Measurements from ENCODE around the gene HSPA8. TPM values are rescaled to one million over a fixed set of nuclear protein-coding genes. Genes with fewer than 3 reads are reported as not detected.
"Not testable (repeated sequence)": the region's sequence is repeated elsewhere in the genome, so short reads cannot be mapped to it uniquely, and the experiment has no call there.

HSPA8 gene
- total RNA-seq, 1 experiment from 2014 or later, result 3,375 TPM

- Histone ChIP-seq H3K36me3 (replicated peaks; ENCODE audit: control insufficient read depth, insufficient read depth, low read length) (peaks cover 36% of the 10 kb centered on the region), H3K27me3 (ENCODE audit: control insufficient read depth, insufficient read depth, low read length) (no peaks in the 10 kb centered on the region), H3K4me3 (ENCODE audit: insufficient read depth, low read depth, low read length) (peak overlapping the region; percentile 98)
- peak; percentile 96 for DNase-seq
Measured at GRCh38 chr11:123062158-123062891, 389 bp upstream of the HSPA8 start.

- DNase-seq, result no peak
- Histone ChIP-seq H3K27me3 (ENCODE audit: control insufficient read depth, insufficient read depth, low read length) (no peaks in the 10 kb centered on the region), H3K36me3 (replicated peaks; ENCODE audit: control insufficient read depth, insufficient read depth, low read length) (peaks cover 48% of the 10 kb centered on the region), H3K4me3 (ENCODE audit: insufficient read depth, low read depth, low read length) (peak overlapping the region; percentile 98)
Measured at GRCh38 chr11:123060277-123061000, 1.5 kb downstream of the HSPA8 start.

- not testable (repeated sequence) for H3K4me3 ChIP-seq (ENCODE audit: insufficient read depth, low read depth, low read length); H3K27me3 ChIP-seq (ENCODE audit: control insufficient read depth, insufficient read depth, low read length); DNase-seq
- peaks cover 48% of the 10 kb centered on the region for H3K36me3 ChIP-seq (replicated peaks; ENCODE audit: control insufficient read depth, insufficient read depth, low read length)
Measured at GRCh38 chr11:123059041-123059920, 2.7 kb downstream of the HSPA8 start.

- Histone ChIP-seq H3K36me3 (replicated peaks; ENCODE audit: control insufficient read depth, insufficient read depth, low read length) (peaks cover 48% of the 10 kb centered on the region), H3K27me3 (ENCODE audit: control insufficient read depth, insufficient read depth, low read length) (no peaks in the 10 kb centered on the region), H3K4me3 (ENCODE audit: insufficient read depth, low read depth, low read length) (no peak overlapping the region)
- DNase-seq, result no peak
Measured at GRCh38 chr11:123057661-123058305, 4.2 kb downstream of the HSPA8 start.

- peaks cover 48% of the 10 kb centered on the region for H3K36me3 ChIP-seq (replicated peaks; ENCODE audit: control insufficient read depth, insufficient read depth, low read length)
- H3K4me3 ChIP-seq (ENCODE audit: insufficient read depth, low read depth, low read length), result no peak overlapping the region
- DNase-seq, result no peak
Measured at GRCh38 chr11:123056835-123057491, 5.0 kb downstream of the HSPA8 start.

GRCh38 chr11:123055191-123055901 is 6.6 kb downstream of the HSPA8 start:
- no peak for DNase-seq
- H3K36me3 ChIP-seq (replicated peaks; ENCODE audit: control insufficient read depth, insufficient read depth, low read length), result peaks cover 41% of the 10 kb centered on the region
- no peak overlapping the region for H3K4me3 ChIP-seq (ENCODE audit: insufficient read depth, low read depth, low read length)
- no peaks in the 10 kb centered on the region for H3K27me3 ChIP-seq (ENCODE audit: control insufficient read depth, insufficient read depth, low read length)

More at GRCh38 chr11:123056835-123057491, 5.0 kb downstream of the HSPA8 start:
- H3K27me3 ChIP-seq (ENCODE audit: control insufficient read depth, insufficient read depth, low read length), result no peaks in the 10 kb centered on the region

GRCh38 chr11:123054301-123055065 is 7.5 kb downstream of the HSPA8 start:
- peak; percentile 75 for DNase-seq
- H3K27me3 ChIP-seq (ENCODE audit: control insufficient read depth, insufficient read depth, low read length), result no peaks in the 10 kb centered on the region
- H3K4me3 ChIP-seq (ENCODE audit: insufficient read depth, low read depth, low read length), result no peak overlapping the region
- H3K36me3 ChIP-seq (replicated peaks; ENCODE audit: control insufficient read depth, insufficient read depth, low read length), result peaks cover 33% of the 10 kb centered on the region

GRCh38 chr11:123052901-123053721 is 8.8 kb downstream of the HSPA8 start:
- Histone ChIP-seq H3K4me3 (ENCODE audit: insufficient read depth, low read depth, low read length) (no peak overlapping the region), H3K27me3 (ENCODE audit: control insufficient read depth, insufficient read depth, low read length) (no peaks in the 10 kb centered on the region), H3K36me3 (replicated peaks; ENCODE audit: control insufficient read depth, insufficient read depth, low read length) (peaks cover 19% of the 10 kb centered on the region)
- no peak for DNase-seq

GRCh38 chr11:123051634-123052033 is 10.3 kb downstream of the HSPA8 start:
- H3K27me3 ChIP-seq (ENCODE audit: control insufficient read depth, insufficient read depth, low read length), result no peaks in the 10 kb centered on the region
- peaks cover 5% of the 10 kb centered on the region for H3K36me3 ChIP-seq (replicated peaks; ENCODE audit: control insufficient read depth, insufficient read depth, low read length)
- no peak overlapping the region for H3K4me3 ChIP-seq (ENCODE audit: insufficient read depth, low read depth, low read length)
- no peak for DNase-seq

GRCh38 chr11:123051146-123051545 is 10.8 kb downstream of the HSPA8 start:
- DNase-seq, result no peak
- Histone ChIP-seq H3K4me3 (ENCODE audit: insufficient read depth, low read depth, low read length) (no peak overlapping the region), H3K36me3 (replicated peaks; ENCODE audit: control insufficient read depth, insufficient read depth, low read length) (peaks cover 2% of the 10 kb centered on the region; the same call in 1 of the 2 replicates), H3K27me3 (ENCODE audit: control insufficient read depth, insufficient read depth, low read length) (no peaks in the 10 kb centered on the region)

- Histone ChIP-seq H3K36me3 (replicated peaks; ENCODE audit: control insufficient read depth, insufficient read depth, low read length) (no peaks in the 10 kb centered on the region), H3K27me3 (ENCODE audit: control insufficient read depth, insufficient read depth, low read length) (no peaks in the 10 kb centered on the region), H3K4me3 (ENCODE audit: insufficient read depth, low read depth, low read length) (no peak overlapping the region)
- no peak for DNase-seq
Measured at GRCh38 chr11:123047947-123048293, 14.0 kb downstream of the HSPA8 start.

- Histone ChIP-seq H3K36me3 (replicated peaks; ENCODE audit: control insufficient read depth, insufficient read depth, low read length) (no peaks in the 10 kb centered on the region), H3K4me3 (ENCODE audit: insufficient read depth, low read depth, low read length) (no peak overlapping the region), H3K27me3 (ENCODE audit: control insufficient read depth, insufficient read depth, low read length) (no peaks in the 10 kb centered on the region)
- DNase-seq, result no peak
Measured at GRCh38 chr11:123047266-123047946, 14.5 kb downstream of the HSPA8 start.

Measured in H7 (cell line).